Transverse colon (tissue), 4 donors: ENCODE measurements around the gene NPTXR.

Source experiments
- EP300 ChIP-seq: sonication (generic); formaldehyde crosslinking; IDR thresholded peaks from one replicate; pipeline ENCODE4 v1.6.1; 2017; ENCODE audit warnings: antibody characterized with exemption, low read depth
- POLR2A ChIP-seq: fragments of 450-650 bp; IDR thresholded peaks from one replicate; pipeline ENCODE4 v1.6.1; 2016; ENCODE audit warnings: antibody characterized with exemption, mild to moderate bottlenecking, moderate library complexity
- POLR2AphosphoS5 ChIP-seq, 3 donors: sonication (generic); formaldehyde crosslinking; IDR thresholded peaks; one replicate each; pipeline ENCODE4 v1.6.1; 2016; ENCODE audit warnings: antibody characterized with exemption in 3 of 3
- TF ChIP-seq, protein P1 (sequence below), 5 experiments: fragments of 200-600 bp in 3 of 5; fragments of 450-650 bp in 2 of 5; sonication (generic) in 3 of 5; IDR thresholded peaks; 1 replicate in 2 of 5; 2 replicates in 3 of 5; pipeline ENCODE4 v1.5.1; 2016 to 2017; ENCODE audit warnings: antibody characterized with exemption in 5 of 5, inconsistent platforms in 3 of 5, mild to moderate bottlenecking in 2 of 5, moderate library complexity in 1 of 5

DNA sequence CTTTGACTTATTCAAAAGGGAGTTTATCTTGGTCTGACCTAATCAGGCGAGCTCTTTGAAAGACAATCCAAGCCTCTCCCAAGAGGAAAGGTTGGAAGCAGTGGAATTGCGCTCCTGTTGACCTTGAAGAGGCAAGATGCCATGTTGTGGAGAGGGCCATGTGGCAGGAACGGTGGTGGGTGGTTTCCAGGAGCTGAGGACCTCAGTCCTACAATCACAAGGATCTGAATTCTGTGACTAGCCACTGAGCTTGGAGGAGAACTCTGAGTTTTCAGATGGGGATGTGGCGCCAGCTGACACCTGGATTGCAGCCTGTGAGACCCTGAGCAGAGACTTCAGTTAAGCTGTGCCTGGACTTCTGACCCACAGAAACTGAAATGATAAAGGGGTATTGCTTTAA, 34.2 kb upstream of the NPTXR start:
- TF ChIP-seq POLR2A (no peak), EP300 (no peak), POLR2AphosphoS5 (IDR thresholded peaks at IDR 0.05) (no peak)
- TF ChIP-seq, protein P1, sequence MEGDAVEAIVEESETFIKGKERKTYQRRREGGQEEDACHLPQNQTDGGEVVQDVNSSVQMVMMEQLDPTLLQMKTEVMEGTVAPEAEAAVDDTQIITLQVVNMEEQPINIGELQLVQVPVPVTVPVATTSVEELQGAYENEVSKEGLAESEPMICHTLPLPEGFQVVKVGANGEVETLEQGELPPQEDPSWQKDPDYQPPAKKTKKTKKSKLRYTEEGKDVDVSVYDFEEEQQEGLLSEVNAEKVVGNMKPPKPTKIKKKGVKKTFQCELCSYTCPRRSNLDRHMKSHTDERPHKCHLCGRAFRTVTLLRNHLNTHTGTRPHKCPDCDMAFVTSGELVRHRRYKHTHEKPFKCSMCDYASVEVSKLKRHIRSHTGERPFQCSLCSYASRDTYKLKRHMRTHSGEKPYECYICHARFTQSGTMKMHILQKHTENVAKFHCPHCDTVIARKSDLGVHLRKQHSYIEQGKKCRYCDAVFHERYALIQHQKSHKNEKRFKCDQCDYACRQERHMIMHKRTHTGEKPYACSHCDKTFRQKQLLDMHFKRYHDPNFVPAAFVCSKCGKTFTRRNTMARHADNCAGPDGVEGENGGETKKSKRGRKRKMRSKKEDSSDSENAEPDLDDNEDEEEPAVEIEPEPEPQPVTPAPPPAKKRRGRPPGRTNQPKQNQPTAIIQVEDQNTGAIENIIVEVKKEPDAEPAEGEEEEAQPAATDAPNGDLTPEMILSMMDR (IDR thresholded peaks at IDR 0.05) = no peak
